HepG2 (cell line): Measurements from ENCODE around the gene RIPK3. TPM values are rescaled to one million over a fixed set of nuclear protein-coding genes. Genes with fewer than 3 reads are reported as not detected.

ENCODE experiments used
- ATAC-seq: fragments of 200-7000 bp; cut with Tn5 transposase; 3 replicates; pipeline ENCODE4 v1.9.1; 2020; ENCODE audit warnings: mild to moderate bottlenecking, moderate library complexity
- BruUV-seq: library from RNA; stranded (reverse); fragments of 400-500 nt; replicated peaks from 2 replicates; lab custom pipeline; 2021; lab: Mats Ljungman, UMichigan
- CTCF ChIA-PET: fragments of 300-600 bp; formaldehyde crosslinking; extraction: SDS; loops from one replicate; lab custom pipeline; 2021; ENCODE audit warnings: low total read pairs, inconsistent platforms, low intra/inter-chr PET ratio; lab: Yijun Ruan, JAX
- POLR2A ChIA-PET: fragments of 350-600 bp; sonication (Branson Sonifier 250); formaldehyde crosslinking; loops from one replicate; lab custom pipeline; 2020; ENCODE audit warnings: antibody characterized with exemption, inconsistent platforms; lab: Yijun Ruan, JAX
- DNase-seq: peaks from one replicate; pipeline ENCODE4 v3.0.0-alpha.2; 2015; ENCODE audit warnings: low spot score
- FAIRE-seq: peaks from 3 replicates; lab custom pipeline; 2011; peaks lifted over from hg19 to GRCh38; lab: Jason Lieb, UNC
- H2AFZ ChIP-seq: one replicate; pipeline ENCODE4 v1.6.1; 2011; ENCODE audit warnings: low read length, inconsistent platforms
- H3K27ac ChIP-seq: fragments of 300-600 bp; 3 replicates; pipeline ENCODE4 v1.8.0; 2011; ENCODE audit warnings: mixed run types, mild to moderate bottlenecking, mixed read lengths, low read length, inconsistent platforms; ENCODE audit not compliant: insufficient read depth; ENCODE audit errors: extremely low read length
- H3K27me3 ChIP-seq, 2 experiments: fragments of 200-600 bp in 1 of 2; 2 replicates in 1 of 2; 3 replicates in 1 of 2; pipeline versions ENCODE4 v1.6.0 to v1.8.0; 2011; ENCODE audit warnings: low read length in 2 of 2, mild to moderate bottlenecking in 2 of 2, moderate library complexity in 2 of 2, inconsistent platforms in 1 of 2; ENCODE audit not compliant: insufficient read depth in 2 of 2, control insufficient read depth in 1 of 2
- H3K36me3 ChIP-seq, 2 experiments: fragments of 200-600 bp in 1 of 2; replicated peaks in 1 of 2; 2 replicates in 1 of 2; 3 replicates in 1 of 2; pipeline versions ENCODE4 v1.5.1 to v1.8.0; 2011; ENCODE audit warnings: low read length in 2 of 2, inconsistent platforms in 1 of 2; ENCODE audit not compliant: insufficient read depth in 2 of 2, control insufficient read depth in 1 of 2
- H3K4me1 ChIP-seq: 2 replicates; pipeline ENCODE4 v1.5.1; 2012; ENCODE audit warnings: low read length, inconsistent platforms; ENCODE audit not compliant: insufficient read depth
- H3K4me2 ChIP-seq: 2 replicates; pipeline ENCODE4 v1.6.0; 2011; ENCODE audit warnings: low read depth, low read length, inconsistent platforms
- H3K4me3 ChIP-seq, 3 experiments: fragments of 200-600 bp in 1 of 3; sonication (generic), shearing (Covaris generic) in 1 of 3; replicated peaks in 1 of 3; 2 replicates each; pipeline ENCODE4 v1.5.1; 2011 to 2016; ENCODE audit warnings: low read length in 3 of 3, inconsistent platforms in 2 of 3, low read depth in 2 of 3, mild to moderate bottlenecking in 2 of 3, control low read depth in 1 of 3, mixed read lengths in 1 of 3; ENCODE audit not compliant: insufficient read depth in 1 of 3
- H3K79me2 ChIP-seq: one replicate; pipeline ENCODE4 v1.6.1; 2011; ENCODE audit warnings: low read length, inconsistent platforms; ENCODE audit not compliant: insufficient read depth
- H3K9ac ChIP-seq: 2 replicates; pipeline ENCODE4 v1.6.0; 2011; ENCODE audit warnings: mild to moderate bottlenecking, low read depth, low read length, inconsistent platforms; ENCODE audit not compliant: insufficient read depth
- H3K9me3 ChIP-seq: 2 replicates; pipeline ENCODE4 v1.5.1; 2012; ENCODE audit warnings: mild to moderate bottlenecking, low read length
- H4K20me1 ChIP-seq: 2 replicates; pipeline ENCODE4 v1.6.0; 2011; ENCODE audit warnings: inconsistent platforms, mild to moderate bottlenecking, low read length, moderate library complexity; ENCODE audit not compliant: insufficient read depth
- AGO1 ChIP-seq: fragments of 200-400 bp; formaldehyde crosslinking; IDR thresholded peaks from 2 replicates; pipeline ENCODE4 v1.6.1; 2017; ENCODE audit warnings: mild to moderate bottlenecking, low read depth, low read length, moderate library complexity; ENCODE audit not compliant: poor library complexity, severe bottlenecking
- FOXO1 ChIP-seq: sonication (generic); formaldehyde crosslinking; IDR thresholded peaks from 2 replicates; pipeline ENCODE4 v1.4.0; 2020; ENCODE audit warnings: missing genetic modification reagents
- HIVEP1 ChIP-seq: sonication (generic); formaldehyde crosslinking; IDR thresholded peaks from 2 replicates; pipeline ENCODE4 v1.4.0; 2020; ENCODE audit warnings: mild to moderate bottlenecking, missing genetic modification reagents
- HNF1B ChIP-seq: sonication (generic); formaldehyde crosslinking; IDR thresholded peaks from 2 replicates; pipeline ENCODE4 v1.5.1; 2020; ENCODE audit warnings: mild to moderate bottlenecking, moderate library complexity, missing genetic modification reagents
- JUN ChIP-seq: sonication (generic); formaldehyde crosslinking; IDR thresholded peaks from 2 replicates; pipeline ENCODE4 v1.4.0; 2020; ENCODE audit warnings: mild to moderate bottlenecking, missing genetic modification reagents
- RFXAP ChIP-seq: sonication (generic); formaldehyde crosslinking; IDR thresholded peaks from 2 replicates; pipeline ENCODE4 v1.4.0; 2020; ENCODE audit warnings: missing genetic modification reagents, borderline replicate concordance
- SALL1 ChIP-seq: sonication (generic); formaldehyde crosslinking; IDR thresholded peaks from 2 replicates; pipeline ENCODE4 v1.8.0; 2022; ENCODE audit warnings: mild to moderate bottlenecking, missing genetic modification reagents
- TEAD3 ChIP-seq: optimal IDR thresholded peaks from 2 replicates; pipeline ENCODE3; 2016; ENCODE audit warnings: borderline replicate concordance
- ZFX ChIP-seq: sonication (generic); formaldehyde crosslinking; IDR thresholded peaks from 2 replicates; pipeline ENCODE4 v1.4.0; 2020; ENCODE audit warnings: mild to moderate bottlenecking, low read depth, missing genetic modification reagents, moderate library complexity
- ZNF274 ChIP-seq: sonication (generic); formaldehyde crosslinking; IDR thresholded peaks from 2 replicates; pipeline ENCODE4 v1.5.1; 2020; ENCODE audit warnings: mild to moderate bottlenecking, missing genetic modification reagents
- ZNF329 ChIP-seq: sonication (generic); formaldehyde crosslinking; IDR thresholded peaks from 2 replicates; pipeline ENCODE4 v1.9.0; 2021; ENCODE audit warnings: low read depth, mild to moderate bottlenecking, missing genetic modification reagents
- ZNF33B ChIP-seq: sonication (generic); formaldehyde crosslinking; IDR thresholded peaks from 2 replicates; pipeline ENCODE4 v1.5.1; 2020; ENCODE audit warnings: mild to moderate bottlenecking, missing genetic modification reagents
- ZNF382 ChIP-seq: sonication (generic); formaldehyde crosslinking; IDR thresholded peaks from 2 replicates; pipeline ENCODE4 v1.5.0; 2020; ENCODE audit warnings: missing genetic modification reagents, mild to moderate bottlenecking, borderline replicate concordance
- ZNF460 ChIP-seq: sonication (generic); formaldehyde crosslinking; IDR thresholded peaks from 2 replicates; pipeline ENCODE4 v1.5.1; 2020; ENCODE audit warnings: missing genetic modification reagents, mild to moderate bottlenecking, borderline replicate concordance
- ZNF547 ChIP-seq: sonication (generic); formaldehyde crosslinking; IDR thresholded peaks from 2 replicates; pipeline ENCODE4 v1.5.1; 2020; ENCODE audit warnings: mild to moderate bottlenecking, missing genetic modification reagents
- ZNF562 ChIP-seq: sonication (generic); formaldehyde crosslinking; IDR thresholded peaks from 2 replicates; pipeline ENCODE4 v1.8.0; 2022; ENCODE audit warnings: missing genetic modification reagents, borderline replicate concordance
- ZNF598 ChIP-seq: sonication (generic); formaldehyde crosslinking; IDR thresholded peaks from 2 replicates; pipeline ENCODE4 v1.5.1; 2020; ENCODE audit warnings: mild to moderate bottlenecking, missing genetic modification reagents, borderline replicate concordance
- ZNF883 ChIP-seq: sonication (generic); formaldehyde crosslinking; IDR thresholded peaks from 2 replicates; pipeline ENCODE4 v1.5.1; 2020; ENCODE audit warnings: mild to moderate bottlenecking, missing genetic modification reagents; ENCODE audit errors: not compliant biosample characterization
- ZNF891 ChIP-seq: sonication (generic); formaldehyde crosslinking; IDR thresholded peaks from 2 replicates; pipeline ENCODE4 v1.5.0; 2020; ENCODE audit warnings: mild to moderate bottlenecking, missing genetic modification reagents
- WGBS: methylation state at CpG from one replicate; pipeline ENCODE4 v1.1.6; 2017; ENCODE audit warnings: low lambda C conversion rate; 5-methylcytosine and 5-hydroxymethylcytosine counted together
- in situ Hi-C: cut with HindIII; loops from 2 replicates; pipeline ENCODE4 v1.10.0; 2017; ENCODE audit warnings: low pct_unique_long_range_greater_than_20kb; ENCODE audit not compliant: extremely low pct_ligation_motif_present
- intact Hi-C: fragments of 100-400 bp; cut with micrococcal nuclease; formaldehyde crosslinking; loops from one replicate; pipeline ENCODE4 v1.10.0; 2022; ENCODE audit not compliant: unreplicated experiment
- polyA plus RNA-seq, 8 experiments: library from polyadenylated mRNA; depleted of rRNA in 3 of 8; stranded (reverse) in 7 of 8; unstranded in 1 of 8; fragments of >200 nt; fragmentation: Illumina TruSeq in 4 of 8; extraction: Trizol in 4 of 8; gene quantifications; 2 replicates each; pipeline versions ENCODE4 v1.2.1 to v1.2.3, GENCODE V29; 2011 to 2016; ENCODE audit warnings: low read depth in 4 of 8, missing spikeins in 1 of 8, mixed read lengths in 1 of 8; ENCODE audit not compliant: insufficient read depth in 1 of 8
- total RNA-seq, 5 experiments: library from RNA; depleted of rRNA; stranded (reverse); fragments of >200 nt; fragmentation: Illumina TruSeq; extraction: Trizol; gene quantifications; 2 replicates each; pipeline ENCODE4 v1.2.3, GENCODE V29; 2016; ENCODE audit warnings: low read depth in 1 of 5
- TF ChIP-seq, protein P1 (sequence below): sonication (generic); formaldehyde crosslinking; IDR thresholded peaks from 2 replicates; pipeline ENCODE4 v1.4.0; 2020; ENCODE audit warnings: mild to moderate bottlenecking, missing genetic modification reagents

Gene RIPK3
- total and polyA plus RNA-seq, 2 of the 13 experiments (the other 11 are each of a cell fraction or from before 2014, with no cell fraction given) = not detected

DNA sequence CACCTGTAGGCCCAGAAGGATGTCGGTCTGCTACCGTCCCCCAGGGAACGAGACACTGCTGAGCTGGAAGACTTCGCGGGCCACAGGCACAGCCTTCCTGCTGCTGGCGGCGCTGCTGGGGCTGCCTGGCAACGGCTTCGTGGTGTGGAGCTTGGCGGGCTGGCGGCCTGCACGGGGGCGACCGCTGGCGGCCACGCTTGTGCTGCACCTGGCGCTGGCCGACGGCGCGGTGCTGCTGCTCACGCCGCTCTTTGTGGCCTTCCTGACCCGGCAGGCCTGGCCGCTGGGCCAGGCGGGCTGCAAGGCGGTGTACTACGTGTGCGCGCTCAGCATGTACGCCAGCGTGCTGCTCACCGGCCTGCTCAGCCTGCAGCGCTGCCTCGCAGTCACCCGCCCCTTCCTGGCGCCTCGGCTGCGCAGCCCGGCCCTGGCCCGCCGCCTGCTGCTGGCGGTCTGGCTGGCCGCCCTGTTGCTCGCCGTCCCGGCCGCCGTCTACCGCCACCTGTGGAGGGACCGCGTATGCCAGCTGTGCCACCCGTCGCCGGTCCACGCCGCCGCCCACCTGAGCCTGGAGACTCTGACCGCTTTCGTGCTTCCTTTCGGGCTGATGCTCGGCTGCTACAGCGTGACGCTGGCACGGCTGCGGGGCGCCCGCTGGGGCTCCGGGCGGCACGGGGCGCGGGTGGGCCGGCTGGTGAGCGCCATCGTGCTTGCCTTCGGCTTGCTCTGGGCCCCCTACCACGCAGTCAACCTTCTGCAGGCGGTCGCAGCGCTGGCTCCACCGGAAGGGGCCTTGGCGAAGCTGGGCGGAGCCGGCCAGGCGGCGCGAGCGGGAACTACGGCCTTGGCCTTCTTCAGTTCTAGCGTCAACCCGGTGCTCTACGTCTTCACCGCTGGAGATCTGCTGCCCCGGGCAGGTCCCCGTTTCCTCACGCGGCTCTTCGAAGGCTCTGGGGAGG lies 28.9 kb downstream of the RIPK3 start, which contains the start of gene LTB4R (continued):
- TF ChIP-seq ZNF382 (CRISPR knock-in tag) (no peak), ZNF329 (CRISPR knock-in tag) (0 out of 2 replicates have a peak, but pooled peaks have one; percentile 49), AGO1 (peak; percentile 60), ZFX (0 out of 2 replicates have a peak, but pooled peaks have one; percentile 26)

GRCh38 chr14:24310265-24310645 lies 29.5 kb downstream of the RIPK3 start:
- Histone ChIP-seq H3K4me1 (peaks cover 58% of the 10 kb centered on the region), H2AFZ (no peak overlapping the region), H3K36me3 (peaks cover 16 to 18% of the 10 kb centered on the region in 2 experiments), H4K20me1 (no peaks in the 10 kb centered on the region), H3K79me2 (peaks cover 9% of the 10 kb centered on the region), H3K27me3 (no peaks in the 10 kb centered on the region; a peak in 1 of 5 replicates), H3K9ac (no peak overlapping the region), H3K27ac (peak overlapping the region; percentile 4), H3K4me2 (no peak overlapping the region), H3K4me3 (no peak overlapping the region), H3K9me3 (no peaks in the 10 kb centered on the region)
- FAIRE-seq = no peak
- in situ Hi-C loops (no loop called here), intact Hi-C loops (no loop called here)
- DNase-seq = no peak
- no peak for ATAC-seq
- no TSS peak for BruUV-seq
- ChIA-PET POLR2A (interaction anchor here (0.8 to 24.7 kb wide), 6 partner anchors 8 to 215 kb away, joined by 3 to 850 read pairs (median 17); partner anchors contain the start of genes CHMP4A, DHRS1, GMPR2 and NEDD8), CTCF (interaction anchor here (3.4 kb wide), 1 partner anchor 12 kb away, joined by 45 read pairs; the partner anchor contains the start of genes DHRS1 and NOP9)
- WGBS = 90% methylated on average over 5 of the region's 5 CpGs
- TF ChIP-seq ZNF460 (CRISPR knock-in tag) (no peak), FOXO1 (CRISPR knock-in tag) (peak; percentile 47; the same call in 1 of the 2 replicates), RFXAP (CRISPR knock-in tag) (no peak), ZNF562 (CRISPR knock-in tag) (no peak), HIVEP1 (CRISPR knock-in tag) (0 out of 2 replicates have a peak, but pooled peaks have one; percentile 35), ZNF33B (CRISPR knock-in tag) (0 out of 2 replicates have a peak, but pooled peaks have one; percentile 40), ZNF547 (CRISPR knock-in tag) (0 out of 2 replicates have a peak, but pooled peaks have one; percentile 46), SALL1 (CRISPR knock-in tag) (peak; percentile 40; the same call in 1 of the 2 replicates), ZNF891 (peak; percentile 39; the same call in 1 of the 2 replicates), TEAD3 (CRISPR knock-in tag) (peak; percentile 20), ZNF274 (0 out of 2 replicates have a peak, but pooled peaks have one; percentile 78), ZNF883 (CRISPR knock-in tag) (peak; percentile 48), JUN (CRISPR knock-in tag) (0 out of 2 replicates have a peak, but pooled peaks have one; percentile 31), HNF1B (CRISPR knock-in tag) (peak; percentile 35; the same call in 1 of the 2 replicates), ZNF598 (CRISPR knock-in tag) (0 out of 2 replicates have a peak, but pooled peaks have one; percentile 36)
- TF ChIP-seq, protein P1, sequence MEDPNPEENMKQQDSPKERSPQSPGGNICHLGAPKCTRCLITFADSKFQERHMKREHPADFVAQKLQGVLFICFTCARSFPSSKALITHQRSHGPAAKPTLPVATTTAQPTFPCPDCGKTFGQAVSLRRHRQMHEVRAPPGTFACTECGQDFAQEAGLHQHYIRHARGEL (CRISPR knock-in tag) = no peak
